ENCODE results near the gene MPP2.
"Not testable (repeated sequence)": the region's sequence is repeated elsewhere in the genome, so short reads cannot be mapped to it uniquely, and the experiment has no call there.

Gene MPP2

GRCh38 chr17:43852571-43852970 lies 54.8 kb downstream of the MPP2 start:
- no peak for DNase-seq

- DNase-seq = no peak
Observed at GRCh38 chr17:43849116-43849515, 58.2 kb downstream of the MPP2 start.

- no peak for DNase-seq
Observed at GRCh38 chr17:43848601-43849000, 58.7 kb downstream of the MPP2 start.

GRCh38 chr17:43846963-43847371 lies 60.4 kb downstream of the MPP2 start, which contains the start of gene CD300LG:
TSS of gene CD300LG (plus strand) at chr17:43847176. CDS start at chr17:43847217, 41 bp downstream.
- DNase-seq = no peak

DNA sequence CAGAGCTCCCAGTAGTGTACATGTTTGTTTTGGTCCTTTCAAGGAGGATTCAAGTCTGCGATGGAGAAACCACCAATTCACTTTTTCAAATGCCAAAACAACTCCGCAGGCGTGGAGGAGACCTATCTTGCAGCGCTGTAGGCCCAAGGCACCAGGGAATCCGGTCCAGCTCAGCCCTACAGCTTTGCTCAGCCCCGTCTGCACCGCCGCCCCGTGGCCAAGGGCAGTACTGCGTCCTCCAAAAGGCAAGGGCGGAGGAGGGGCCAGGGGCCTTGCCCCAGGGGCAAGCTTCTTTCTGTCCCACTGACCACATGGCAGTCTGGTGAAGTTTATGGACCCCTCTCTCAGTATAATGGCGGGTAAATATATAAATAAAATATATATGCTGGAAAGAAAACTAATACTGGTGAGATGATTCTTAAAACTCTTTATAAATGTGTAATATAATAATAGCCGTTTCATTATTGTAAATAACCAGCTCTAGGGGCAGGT lies 61.1 kb downstream of the MPP2 start:
- DNase-seq = peak in 51 of 56 donors; percentile 14 to 88 (median 61)

DNA sequence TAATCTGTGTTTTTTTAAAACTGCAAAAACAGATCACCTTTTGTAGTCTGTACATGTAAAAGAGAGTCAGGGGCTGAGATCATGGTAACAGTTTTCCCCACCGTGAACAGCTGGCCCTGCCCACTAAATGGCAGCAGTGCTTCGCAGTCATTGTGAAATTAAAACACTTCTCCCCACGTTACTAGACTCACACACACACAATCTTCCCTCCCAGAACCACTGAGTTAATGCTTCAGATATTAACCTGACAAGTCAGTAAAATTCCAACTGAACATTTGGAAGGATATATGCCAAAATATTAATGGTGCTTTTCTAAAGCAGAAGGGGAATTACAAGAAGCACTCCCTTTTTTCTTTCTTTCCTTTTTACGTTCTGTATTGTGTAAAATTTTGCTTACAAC lies 61.6 kb downstream of the MPP2 start:
- DNase-seq = no peak

GRCh38 chr17:43844241-43844640 lies 63.1 kb downstream of the MPP2 start:
- no peak for DNase-seq

- DNase-seq = no peak
Observed at GRCh38 chr17:43842975-43843325, 64.4 kb downstream of the MPP2 start.

DNA sequence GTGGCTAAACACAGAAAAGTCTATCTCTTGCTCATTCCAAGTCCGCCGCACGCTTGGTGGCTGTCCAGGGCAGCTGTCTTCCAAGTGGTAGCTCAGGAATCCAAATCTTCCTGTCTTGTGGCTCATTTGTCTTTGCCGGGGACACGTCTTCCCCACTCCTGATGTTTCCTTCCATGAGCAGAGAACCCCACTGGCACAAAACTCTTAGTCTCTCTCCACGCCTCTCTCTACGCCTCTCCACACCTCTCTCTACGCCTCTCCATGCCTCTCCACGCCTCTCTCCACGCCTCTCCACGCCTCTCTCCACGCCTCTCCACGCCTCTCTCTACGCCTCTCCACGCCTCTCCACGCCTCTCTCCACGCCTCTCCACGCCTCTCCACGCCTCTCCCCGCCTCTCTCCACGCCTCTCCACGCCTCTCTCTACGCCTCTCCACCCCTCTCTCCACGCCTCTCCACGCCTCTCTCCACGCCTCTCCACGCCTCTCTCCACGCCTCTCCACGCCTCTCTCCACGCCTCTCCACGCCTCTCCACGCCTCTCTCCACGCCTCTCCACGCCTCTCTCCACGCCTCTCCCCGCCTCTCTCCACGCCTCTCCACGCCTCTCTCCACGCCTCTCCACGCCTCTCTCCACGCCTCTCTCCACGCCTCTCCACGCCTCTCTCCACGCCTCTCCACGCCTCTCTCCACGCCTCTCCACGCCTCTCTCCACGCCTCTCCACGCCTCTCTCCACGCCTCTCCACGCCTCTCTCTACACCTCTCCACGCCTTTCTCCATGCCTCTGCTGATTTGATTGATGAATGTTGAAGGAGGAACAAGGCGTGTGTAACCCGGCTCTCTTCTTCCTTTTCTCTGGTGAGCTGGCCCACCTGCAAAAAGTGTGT lies 65.0 kb downstream of the MPP2 start:
- DNase-seq = not testable (repeated sequence)

DNA sequence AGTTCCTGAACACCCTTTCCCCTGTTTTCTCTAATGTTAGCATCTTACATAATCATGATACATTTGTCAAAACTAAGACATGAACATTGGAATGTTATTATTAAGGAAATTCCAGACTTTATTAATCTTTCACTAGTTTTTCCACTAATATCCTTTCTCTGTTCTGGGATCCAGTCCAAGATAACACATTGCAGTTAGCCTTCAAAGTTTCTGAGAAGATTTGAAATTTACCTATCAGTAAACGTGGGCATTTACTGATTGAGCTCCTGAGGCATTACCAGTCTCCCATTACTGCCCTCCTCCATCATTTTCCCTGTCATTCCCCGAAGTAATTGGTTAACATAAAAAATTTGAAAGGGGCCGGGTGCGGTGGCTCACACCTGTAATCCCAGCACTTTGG lies 66.1 kb downstream of the MPP2 start:
- no peak for DNase-seq

DNA sequence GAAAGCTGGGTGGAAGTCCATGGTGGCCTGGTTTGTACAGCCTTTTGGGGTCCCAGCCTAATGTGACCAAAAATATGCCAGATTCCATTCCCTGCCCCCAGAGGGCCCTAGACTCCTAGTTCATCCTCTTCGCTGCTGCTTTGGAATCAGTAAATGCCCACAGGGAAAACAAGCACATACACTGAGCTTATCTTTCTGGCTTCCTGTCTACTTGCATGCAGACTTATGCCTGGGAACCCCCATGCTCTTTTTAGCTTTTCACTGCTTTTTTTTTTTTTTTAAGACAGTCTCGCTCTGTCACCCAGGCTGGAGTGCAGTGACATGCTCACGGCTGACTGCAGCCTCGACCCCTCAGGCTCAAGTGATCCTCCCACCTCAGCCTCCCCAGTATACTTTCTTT lies 66.5 kb downstream of the MPP2 start:
- DNase-seq = no peak

- no peak for DNase-seq
Observed at GRCh38 chr17:43839670-43840108, 67.6 kb downstream of the MPP2 start.

GRCh38 chr17:43834106-43834505 lies 73.2 kb downstream of the MPP2 start:
- no peak for DNase-seq

- DNase-seq = peak in 36 of 56 donors; percentile 9 to 80 (median 28)
Observed at GRCh38 chr17:43832976-43833829, 74.1 kb downstream of the MPP2 start, which contains the start of gene MPP3. TSS of gene MPP3 (minus strand) at chr17:43833146. CDS start at chr17:43831906, 1,240 bp downstream.

DNA sequence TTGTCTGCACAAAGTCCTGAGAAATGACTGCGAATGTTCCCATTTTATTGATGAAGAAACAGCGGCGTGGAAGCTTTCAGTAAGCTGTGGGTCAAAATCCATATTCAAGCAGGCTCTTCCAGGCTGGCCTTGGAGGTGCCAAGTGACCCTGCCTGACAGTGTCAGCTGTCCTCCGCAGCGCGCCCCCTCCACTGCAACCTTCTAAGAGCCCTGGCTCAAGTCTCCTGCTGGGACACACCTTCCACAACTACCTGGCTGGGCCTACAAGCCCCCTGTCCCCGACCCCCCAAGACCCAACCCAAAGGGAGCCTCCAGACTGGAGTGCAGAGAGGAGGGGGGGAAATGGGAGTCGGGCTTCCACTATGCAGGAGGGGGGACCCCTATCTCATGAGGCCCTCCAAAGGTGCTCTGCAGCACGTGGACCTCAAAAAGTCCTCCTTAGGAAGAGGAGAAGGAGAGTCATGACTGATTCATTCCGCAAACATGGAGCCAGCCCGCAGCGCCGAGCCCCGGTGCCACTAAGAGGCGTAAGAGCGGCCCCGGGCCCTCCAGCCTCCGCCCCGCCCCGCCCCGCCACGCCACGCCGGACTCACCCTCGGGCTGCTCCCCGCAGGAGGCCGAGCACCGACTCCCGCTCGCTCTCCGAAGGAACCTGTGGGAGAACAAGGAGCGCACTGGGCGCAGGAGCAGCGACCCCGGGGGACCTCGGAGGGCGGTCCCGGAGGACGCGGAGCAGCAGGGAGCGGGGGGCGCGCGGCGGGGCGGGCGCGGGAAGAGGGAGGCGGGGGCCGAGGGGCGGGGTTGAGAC lies 75.0 kb downstream of the MPP2 start:
- DNase-seq = peak in 13 of 56 donors; percentile 6 to 73 (median 22)

DNA sequence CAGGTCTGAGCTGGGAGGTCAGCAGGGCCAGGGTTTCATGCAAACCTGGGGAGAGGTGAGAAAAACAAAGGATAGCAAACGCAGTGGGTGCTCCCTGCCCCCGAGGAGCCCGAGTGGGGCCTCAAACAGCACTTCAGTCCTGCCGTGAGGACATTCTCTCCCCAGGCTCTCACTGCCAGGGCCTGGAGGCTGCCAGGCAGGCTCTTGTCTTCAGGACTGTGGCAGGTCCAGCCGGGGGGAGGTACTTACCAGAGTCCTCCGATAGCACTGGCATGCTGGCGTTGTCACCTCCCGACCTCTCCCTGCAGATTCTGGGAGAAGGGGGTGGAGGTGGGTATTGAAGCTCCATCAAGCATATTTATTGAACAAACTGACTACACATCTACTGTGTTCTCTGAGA lies 75.7 kb downstream of the MPP2 start:
- no peak for DNase-seq

DNA sequence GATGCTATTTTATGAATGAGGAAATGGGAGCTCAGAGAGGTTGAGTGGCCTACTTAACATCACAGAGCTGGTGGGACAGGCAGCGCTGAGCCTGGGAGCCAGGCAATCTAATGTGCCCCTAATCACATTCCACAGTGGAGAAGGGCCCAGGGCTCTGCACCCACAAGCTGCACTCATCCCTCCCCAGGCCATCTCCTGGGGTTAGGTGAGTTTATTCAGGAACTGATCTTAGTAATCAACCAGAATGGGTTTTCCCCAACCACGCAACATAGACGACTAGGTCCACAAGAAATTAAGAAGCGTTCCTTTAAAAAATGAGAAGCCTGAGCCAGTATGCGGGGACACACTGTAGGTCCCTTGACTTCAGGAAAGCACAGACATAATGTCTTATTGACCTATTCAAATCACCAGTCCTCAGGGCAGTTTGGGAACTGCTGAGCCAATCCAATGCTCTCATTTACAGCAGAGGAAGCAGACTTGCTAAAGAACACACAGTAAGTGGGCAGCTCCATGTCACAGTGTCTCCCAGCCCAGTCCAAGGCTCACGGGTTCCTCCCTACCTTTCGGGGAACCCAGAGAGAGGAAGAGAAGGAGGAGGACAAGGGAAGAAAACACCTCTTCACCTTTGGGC lies 76.7 kb downstream of the MPP2 start:
- DNase-seq = no peak

DNA sequence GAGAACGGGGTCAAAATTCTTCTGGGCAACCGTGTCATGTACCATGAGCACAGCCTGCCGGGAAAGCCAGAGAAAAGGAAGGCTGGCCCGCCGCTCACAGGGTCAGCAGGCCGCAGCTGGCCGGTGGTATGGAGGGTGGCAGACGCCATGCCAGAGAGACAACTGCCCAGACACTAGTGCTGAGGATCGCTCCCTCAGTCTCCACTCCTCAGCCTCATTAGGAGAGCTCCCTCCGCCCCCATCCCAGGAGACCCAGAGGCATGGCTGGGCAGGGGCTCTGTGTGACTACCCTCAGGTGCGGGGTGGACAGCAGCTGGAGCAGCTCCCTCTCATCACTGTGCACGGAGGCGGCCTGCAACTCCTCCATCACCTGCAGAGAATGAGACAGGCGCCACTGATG lies 77.6 kb downstream of the MPP2 start:
- DNase-seq = no peak

- DNase-seq = no peak
Observed at GRCh38 chr17:43827596-43827995, 79.7 kb downstream of the MPP2 start.

GRCh38 chr17:43826206-43826605 lies 81.1 kb downstream of the MPP2 start:
- no peak for DNase-seq

GRCh38 chr17:43825567-43825966 lies 81.8 kb downstream of the MPP2 start:
- DNase-seq = no peak
